A673 (cell line): Measurements from ENCODE around the gene IGLON5. TPM values are rescaled to one million over a fixed set of nuclear protein-coding genes. Genes with fewer than 3 reads are reported as not detected.

Source experiments
- BruUV-seq: library from RNA; stranded (reverse); fragments of 400-500 nt; replicated peaks from 2 replicates; lab custom pipeline; 2021; lab: Mats Ljungman, UMichigan
- CTCF ChIA-PET: fragments of 300-600 bp; sonication (Branson Sonifier 250); formaldehyde crosslinking; loops from one replicate; lab custom pipeline; 2022; ENCODE audit warnings: antibody characterized with exemption; lab: Charles Lee
- POLR2A ChIA-PET: fragments of 300-600 bp; sonication (Branson Sonifier 250); formaldehyde crosslinking; loops from one replicate; lab custom pipeline; 2022; ENCODE audit warnings: antibody characterized with exemption; ENCODE audit not compliant: low non-redundant PET; lab: Charles Lee
- DNase-seq: peaks from one replicate; pipeline ENCODE4 v3.0.0-alpha.2; 2015; ENCODE audit warnings: low spot score
- H3K27ac ChIP-seq: fragments of 200-600 bp; sonication (generic); 2 replicates; pipeline ENCODE4 v1.5.1; 2016; ENCODE audit warnings: mixed run types, low read depth, mild to moderate bottlenecking, mixed read lengths, antibody characterized with exemption, low read length; ENCODE audit not compliant: poor library complexity, severe bottlenecking
- H3K27me3 ChIP-seq: fragments of 200-600 bp; sonication (generic); replicated peaks from 2 replicates; pipeline ENCODE4 v1.6.1; 2017; ENCODE audit warnings: mixed run types, low read depth, mild to moderate bottlenecking, mixed read lengths, antibody characterized with exemption, low read length; ENCODE audit not compliant: insufficient read depth, poor library complexity
- H3K36me3 ChIP-seq: fragments of 200-600 bp; sonication (generic); 2 replicates; pipeline ENCODE4 v1.6.1; 2016; ENCODE audit warnings: mixed run types, mild to moderate bottlenecking, mixed read lengths, antibody characterized with exemption, low read length; ENCODE audit not compliant: insufficient read depth, poor library complexity, severe bottlenecking
- H3K4me1 ChIP-seq: fragments of 200-600 bp; sonication (generic); 2 replicates; pipeline ENCODE4 v1.6.1; 2017; ENCODE audit warnings: mixed run types, mild to moderate bottlenecking, mixed read lengths, antibody characterized with exemption, low read length; ENCODE audit not compliant: insufficient read depth, poor library complexity, severe bottlenecking
- H3K4me3 ChIP-seq: fragments of 200-600 bp; sonication (generic); 2 replicates; pipeline ENCODE4 v1.5.1; 2016; ENCODE audit warnings: low read depth, mixed run types, mild to moderate bottlenecking, mixed read lengths, low read length; ENCODE audit not compliant: poor library complexity, severe bottlenecking
- H3K9me3 ChIP-seq: fragments of 200-600 bp; sonication (generic); 2 replicates; pipeline ENCODE4 v1.6.1; 2016; ENCODE audit warnings: mixed run types, low read depth, mild to moderate bottlenecking, mixed read lengths, antibody characterized with exemption, low read length; ENCODE audit not compliant: poor library complexity, severe bottlenecking
- CTCF ChIP-seq: fragments of 300-800, 200-600 bp; sonication (generic); conservative IDR thresholded peaks from 2 replicates; pipeline ENCODE4 v1.5.1; 2017; ENCODE audit warnings: low read depth, mild to moderate bottlenecking, antibody characterized with exemption, low read length, moderate library complexity, mixed read lengths
- EZH2 ChIP-seq: fragments of 200-600 bp; sonication (generic); IDR thresholded peaks from 2 replicates; pipeline ENCODE4 v1.6.1; 2017; ENCODE audit warnings: borderline replicate concordance, low read depth, mild to moderate bottlenecking, mixed read lengths, antibody characterized with exemption, low read length; ENCODE audit not compliant: poor library complexity, severe bottlenecking
- intact Hi-C: fragments of 100-400 bp; cut with micrococcal nuclease; formaldehyde crosslinking; loops from one replicate; pipeline ENCODE4 v1.10.0; 2022; ENCODE audit not compliant: unreplicated experiment
- total RNA-seq: library from RNA; stranded (reverse); gene quantifications from 2 replicates; pipeline ENCODE4 v1.2.3, GENCODE V29; 2021

The IGLON5 gene
- total RNA-seq, 1 experiment from 2014 or later, result 0.39 TPM

- BruUV-seq, result no TSS peak
- Histone ChIP-seq H3K36me3 (no peaks in the 10 kb centered on the region), H3K4me1 (peaks cover 7% of the 10 kb centered on the region), H3K4me3 (no peak overlapping the region), H3K9me3 (no peaks in the 10 kb centered on the region), H3K27ac (no peak overlapping the region), H3K27me3 (no peaks in the 10 kb centered on the region)
- POLR2A ChIA-PET, result no interaction called here
- TF ChIP-seq CTCF, result no peak
- TF ChIP-seq EZH2, result no peak
- DNase-seq, result no peak
- intact Hi-C loops, result no loop called here
- CTCF ChIA-PET, result no interaction called here
These were observed 58.8 kb downstream of the IGLON5 start for GRCh38 chr19:51370230-51370629.

GRCh38 chr19:51371186-51371690 is 59.8 kb downstream of the IGLON5 start:
- Histone ChIP-seq H3K27me3 (no peaks in the 10 kb centered on the region), H3K9me3 (no peaks in the 10 kb centered on the region), H3K4me3 (no peak overlapping the region), H3K27ac (no peak overlapping the region), H3K4me1 (peaks cover 6% of the 10 kb centered on the region), H3K36me3 (no peaks in the 10 kb centered on the region)
- CTCF ChIA-PET, result no interaction called here
- BruUV-seq, result no TSS peak
- TF ChIP-seq EZH2, result no peak
- TF ChIP-seq CTCF, result no peak
- intact Hi-C loops, result no loop called here
- DNase-seq, result no peak
- POLR2A ChIA-PET, result no interaction called here

- DNase-seq, result no peak
- no peaks in the 10 kb centered on the region for H3K36me3 ChIP-seq
- H3K27me3 ChIP-seq, result no peaks in the 10 kb centered on the region
- TF ChIP-seq CTCF, result no peak
- TF ChIP-seq EZH2, result no peak
- intact Hi-C loops, result no loop called here
- H3K4me1 ChIP-seq, result peaks cover 6% of the 10 kb centered on the region
- no peak overlapping the region for H3K27ac ChIP-seq
- no peaks in the 10 kb centered on the region for H3K9me3 ChIP-seq
- ChIA-PET CTCF (no interaction called here), POLR2A (no interaction called here)
- no TSS peak for BruUV-seq
- H3K4me3 ChIP-seq, result no peak overlapping the region
These were observed 60.7 kb downstream of the IGLON5 start for GRCh38 chr19:51372021-51372648.
